Stimulated activated effector memory CD8-positive, alpha-beta T cell treated with anti-CD3 and anti-CD28 coated beads, Interleukin-12 subunit alpha, Interleukin-12 subunit beta, amount 100 ng/mL, for 72 hours (primary cell): ENCODE measurements around the gene DCP1B.

Experiments used
- ATAC-seq: fragments of 150-1000 bp; cut with Tn5 transposase; 2 replicates; pipeline ENCODE4 v1.10.0; 2021
- DNase-seq, 2 donors: peaks; one replicate each; pipeline ENCODE4 v3.0.0; 2021 to 2022; ENCODE audit warnings: low spot score in 2 of 2
- H3K27ac Mint-ChIP-seq: one replicate; pipeline ENCODE4 v1.8.0; 2022; ENCODE audit warnings: mild to moderate bottlenecking, mixed read lengths
- H3K36me3 Mint-ChIP-seq: one replicate; pipeline ENCODE4 v1.8.0; 2022; ENCODE audit warnings: mild to moderate bottlenecking, mixed read lengths
- H3K4me1 Mint-ChIP-seq: one replicate; pipeline ENCODE4 v1.8.0; 2022; ENCODE audit warnings: mixed read lengths
- H3K4me3 Mint-ChIP-seq: one replicate; pipeline ENCODE4 v1.8.0; 2022; ENCODE audit warnings: mild to moderate bottlenecking, mixed read lengths
- H3K9me3 Mint-ChIP-seq: one replicate; pipeline ENCODE4 v1.8.0; 2022; ENCODE audit warnings: mixed read lengths

DCP1B gene

DNA sequence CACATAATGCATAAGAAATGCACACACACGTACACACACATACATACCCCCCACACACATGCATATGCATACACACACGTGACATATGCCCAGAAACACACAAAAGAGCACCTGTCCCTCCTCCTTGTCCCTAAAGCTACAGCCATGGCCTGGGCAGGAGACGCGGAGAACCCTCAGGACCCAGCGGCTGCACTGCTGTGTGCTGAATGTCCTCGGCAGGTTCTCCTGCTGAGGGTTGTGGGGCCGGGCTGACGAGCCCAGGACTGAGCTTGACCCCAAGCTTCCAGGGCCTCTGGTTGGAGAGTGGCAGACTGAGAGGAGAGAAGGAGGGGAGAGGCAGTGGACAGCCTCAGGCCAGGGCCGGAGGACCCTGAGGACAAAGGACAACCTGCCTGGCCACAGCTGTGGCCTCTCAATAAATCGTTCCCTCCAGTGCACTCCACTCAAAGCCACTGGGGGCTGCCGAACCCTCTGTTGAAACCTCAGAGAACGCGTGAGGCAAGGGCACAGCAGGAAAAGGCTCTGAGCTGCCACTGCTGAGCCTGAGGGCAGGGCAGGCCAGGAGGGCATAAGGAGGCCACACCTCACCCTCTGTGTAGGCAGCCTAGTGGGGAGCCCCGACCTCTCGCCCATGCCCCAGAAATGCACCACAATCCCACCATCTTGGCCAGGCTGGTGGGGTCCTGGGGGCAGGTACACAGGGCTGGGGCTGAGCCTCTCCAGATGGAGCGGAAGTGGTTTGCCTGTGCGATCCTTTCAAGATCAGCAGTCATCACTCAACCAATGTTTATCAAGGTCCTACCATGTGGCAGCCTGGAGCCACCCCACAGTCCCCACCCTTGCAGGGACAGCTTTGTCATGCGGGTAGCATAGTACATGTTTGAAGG lies 88.9 kb downstream of the DCP1B start:
- Mint-ChIP-seq H3K4me3 (peak overlapping the region; percentile 34), H3K4me1 (peaks cover 23% of the 10 kb centered on the region), H3K27ac (peak overlapping the region; percentile 85), H3K36me3 (no peaks in the 10 kb centered on the region), H3K9me3 (no peaks in the 10 kb centered on the region)
- DNase-seq (peak; percentile 2 to 54), ATAC-seq (peak; percentile 87)

DNA sequence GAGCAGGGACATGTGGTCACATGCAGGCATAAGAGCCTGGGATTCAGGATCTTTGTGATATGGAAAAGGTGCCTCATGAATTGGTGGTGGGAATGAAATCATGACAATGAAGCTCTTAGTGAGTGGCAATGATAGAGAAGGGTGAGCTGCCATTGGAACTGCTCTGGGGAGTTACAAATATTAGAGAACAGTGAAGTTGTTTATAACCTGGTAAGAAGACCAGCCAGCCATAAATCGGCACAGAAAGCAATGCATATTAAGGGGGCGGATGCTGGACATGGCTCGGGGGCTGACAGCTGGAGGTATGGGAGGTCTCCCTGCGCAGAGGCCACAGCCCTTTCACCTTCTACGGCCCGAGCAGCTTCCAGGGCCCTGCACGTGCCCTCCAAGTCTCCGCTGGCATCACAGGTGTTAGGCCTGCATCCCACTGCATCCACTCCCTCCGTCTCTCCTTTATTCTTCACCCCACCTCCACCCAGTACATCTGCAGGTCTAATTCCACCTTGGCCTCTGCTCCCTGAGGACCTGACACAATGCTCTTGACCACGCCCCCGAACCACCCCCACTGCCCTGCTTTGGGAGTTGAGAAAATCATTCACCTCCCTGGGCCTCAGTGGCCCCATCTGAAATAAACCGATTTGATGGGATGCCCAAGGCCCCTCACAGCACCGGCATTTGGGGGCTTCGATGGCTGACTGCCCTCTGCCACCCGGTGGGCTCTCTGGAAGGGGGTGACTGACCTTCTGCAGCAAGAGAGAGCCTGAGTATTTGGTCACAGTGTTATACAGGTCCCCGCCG lies 89.9 kb downstream of the DCP1B start:
- DNase-seq (peak in 1 of 2 donors; percentile 42), ATAC-seq (no peak)
- H3K36me3 Mint-ChIP-seq, result no peaks in the 10 kb centered on the region
- peaks cover 23% of the 10 kb centered on the region for H3K4me1 Mint-ChIP-seq
- H3K4me3 Mint-ChIP-seq, result no peak overlapping the region
- no peaks in the 10 kb centered on the region for H3K9me3 Mint-ChIP-seq
- H3K27ac Mint-ChIP-seq, result peak overlapping the region; percentile 85

DNA sequence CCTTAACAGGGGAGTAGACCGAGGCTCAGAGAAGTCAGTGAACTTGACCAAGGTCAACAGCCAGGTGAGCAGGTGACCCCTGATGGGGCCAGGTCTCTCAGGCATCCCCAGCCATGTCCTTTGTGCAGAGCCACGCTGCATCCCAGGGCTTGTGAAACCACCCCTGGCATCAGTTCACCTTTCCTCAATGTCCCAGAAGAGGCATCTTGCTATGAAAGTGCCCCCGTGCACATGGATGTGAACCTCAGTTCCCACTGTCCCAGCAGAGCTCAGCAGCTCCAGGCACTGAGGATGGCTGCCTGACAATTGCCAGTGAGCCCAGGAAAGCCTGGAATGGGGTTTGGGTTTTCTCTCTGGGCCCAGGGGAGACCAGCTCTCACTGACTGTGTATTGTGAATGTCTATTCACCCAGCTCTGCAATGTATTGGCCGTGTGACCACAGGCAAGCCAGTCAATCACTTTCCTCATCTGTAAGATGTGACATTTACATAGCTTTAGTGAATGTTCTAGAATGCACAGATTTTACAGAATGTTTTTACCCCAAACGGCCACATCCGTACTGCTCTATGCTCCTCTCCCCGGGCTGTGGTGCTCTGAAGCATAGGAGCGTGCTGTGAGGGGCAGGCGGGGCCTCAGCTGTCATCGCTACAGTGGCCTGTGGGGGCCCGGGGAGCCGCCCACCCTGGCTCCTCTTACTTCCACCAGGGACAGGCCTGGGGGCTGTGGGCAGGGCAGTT lies 90.7 kb downstream of the DCP1B start:
- no peak overlapping the region for H3K4me3 Mint-ChIP-seq
- H3K36me3 Mint-ChIP-seq, result no peaks in the 10 kb centered on the region
- ATAC-seq, result no peak
- DNase-seq, result peak in 1 of 2 donors; percentile 32
- peaks cover 23% of the 10 kb centered on the region for H3K4me1 Mint-ChIP-seq
- no peak overlapping the region for H3K27ac Mint-ChIP-seq
- no peaks in the 10 kb centered on the region for H3K9me3 Mint-ChIP-seq

DNA sequence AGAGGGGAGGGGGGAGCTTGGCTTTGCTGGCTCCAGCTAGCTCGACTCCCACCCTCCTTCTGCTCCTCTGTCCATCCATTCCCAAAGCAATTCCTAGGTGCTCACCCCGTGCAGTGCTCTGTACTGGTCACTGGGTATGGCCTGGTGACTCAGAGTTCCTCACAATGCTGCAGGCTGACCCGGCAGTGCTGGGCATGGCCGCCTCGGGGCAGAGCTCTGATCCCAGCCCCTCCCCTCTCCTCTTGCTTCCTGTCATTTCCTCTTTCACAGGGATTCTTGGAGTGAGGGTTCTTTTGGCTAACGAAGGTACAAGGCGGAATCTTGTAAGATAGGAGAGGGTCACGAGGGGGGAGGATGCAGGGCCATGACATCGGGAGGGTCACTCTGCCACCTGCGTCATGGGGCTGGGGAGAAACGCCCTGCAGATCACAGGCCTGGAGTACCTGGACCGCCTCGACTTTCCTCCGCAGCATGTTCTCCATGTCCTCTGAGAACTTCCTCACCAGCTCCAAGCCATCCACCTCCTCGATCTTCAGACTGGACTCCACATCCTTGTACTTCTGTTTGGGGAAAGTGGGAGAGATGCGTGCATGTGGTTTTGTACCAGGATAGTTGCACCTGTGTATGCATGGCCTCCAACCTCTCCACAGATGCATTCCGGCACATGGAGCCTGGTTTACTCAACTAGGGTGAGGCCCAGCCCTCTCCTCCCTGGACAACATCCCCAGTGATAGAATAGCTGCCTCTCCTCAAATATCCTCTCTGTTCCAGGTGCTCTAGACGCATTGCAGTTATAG lies 91.5 kb downstream of the DCP1B start:
- peaks cover 26% of the 10 kb centered on the region for H3K4me1 Mint-ChIP-seq
- H3K36me3 Mint-ChIP-seq, result no peaks in the 10 kb centered on the region
- DNase-seq (peak in 1 of 2 donors; percentile 26), ATAC-seq (no peak)
- H3K9me3 Mint-ChIP-seq, result no peaks in the 10 kb centered on the region
- no peak overlapping the region for H3K27ac Mint-ChIP-seq
- H3K4me3 Mint-ChIP-seq, result no peak overlapping the region

DNA sequence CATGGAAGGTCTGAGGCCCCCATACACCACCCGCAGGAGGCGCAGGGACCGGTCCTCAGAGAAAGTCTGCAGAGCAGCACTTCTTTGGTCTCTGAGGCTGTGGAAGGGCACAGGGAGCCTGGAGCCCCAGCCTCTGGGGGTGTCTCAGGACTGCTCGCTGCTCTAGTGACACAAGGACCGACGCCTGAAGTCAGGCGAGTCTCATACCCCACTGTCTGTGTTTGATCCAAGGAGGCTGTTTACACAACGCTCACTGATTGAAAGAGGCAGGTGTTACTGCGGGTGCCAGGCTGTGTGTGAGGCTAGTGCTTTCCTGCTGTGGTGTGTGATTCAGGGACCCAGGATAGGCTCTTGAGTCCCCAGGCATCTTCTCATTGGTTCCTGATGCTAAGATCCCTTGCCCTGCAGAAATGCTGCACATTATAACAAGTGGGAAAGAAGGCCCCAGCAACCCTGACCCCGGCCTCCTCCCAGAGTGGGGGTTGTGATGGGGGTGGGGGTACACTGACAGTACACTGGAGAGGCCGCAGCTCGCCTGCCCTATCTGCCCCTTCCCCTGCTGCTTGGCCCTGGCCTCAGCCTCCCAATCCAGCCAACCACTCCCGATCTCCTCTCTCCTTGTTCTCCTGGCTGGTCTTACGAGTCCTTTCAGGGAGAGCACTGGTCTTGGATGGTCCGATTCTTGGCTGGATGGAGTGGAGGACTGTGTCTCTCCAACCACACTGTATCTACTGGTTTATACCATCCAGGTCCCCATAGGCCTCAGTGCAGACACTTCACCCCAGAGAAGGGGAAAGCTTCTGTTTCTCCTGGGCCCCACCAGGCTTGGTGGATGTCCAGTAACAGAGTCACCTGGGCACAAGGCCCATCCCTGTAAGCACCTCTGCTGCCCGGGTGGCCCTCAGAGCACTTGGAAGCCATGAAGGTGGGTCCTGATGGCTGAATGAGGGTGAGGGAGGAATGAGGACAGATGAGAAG lies 92.4 kb downstream of the DCP1B start:
- H3K4me3 Mint-ChIP-seq, result no peak overlapping the region
- H3K4me1 Mint-ChIP-seq, result peaks cover 31% of the 10 kb centered on the region
- H3K36me3 Mint-ChIP-seq, result no peaks in the 10 kb centered on the region
- no peaks in the 10 kb centered on the region for H3K9me3 Mint-ChIP-seq
- ATAC-seq (no peak), DNase-seq (peak in 1 of 2 donors; percentile 43)
- H3K27ac Mint-ChIP-seq, result no peak overlapping the region

DNA sequence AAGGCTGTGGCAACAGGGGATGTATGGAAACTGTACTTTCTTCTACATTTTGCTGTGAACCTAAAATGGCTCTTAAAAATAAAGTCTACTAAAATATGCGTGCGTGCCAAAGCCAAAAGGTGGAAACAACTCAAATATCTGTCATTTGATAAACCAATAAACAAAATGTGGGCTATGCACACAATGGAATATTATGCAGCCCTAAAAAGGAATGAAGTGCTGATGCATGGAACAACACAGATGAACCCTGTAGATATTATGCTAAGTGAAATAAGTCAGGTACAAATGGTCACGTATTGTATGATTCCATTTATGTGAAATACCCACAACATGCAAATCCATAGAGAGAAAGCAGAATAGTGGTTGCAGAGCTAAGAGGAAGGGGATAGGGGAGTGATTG lies 93.8 kb downstream of the DCP1B start:
- no peak overlapping the region for H3K27ac Mint-ChIP-seq
- H3K4me1 Mint-ChIP-seq, result peaks cover 17% of the 10 kb centered on the region
- H3K9me3 Mint-ChIP-seq, result peaks cover 8% of the 10 kb centered on the region
- H3K4me3 Mint-ChIP-seq, result no peak overlapping the region
- no peak for DNase-seq
- no peaks in the 10 kb centered on the region for H3K36me3 Mint-ChIP-seq
- ATAC-seq, result no peak

DNA sequence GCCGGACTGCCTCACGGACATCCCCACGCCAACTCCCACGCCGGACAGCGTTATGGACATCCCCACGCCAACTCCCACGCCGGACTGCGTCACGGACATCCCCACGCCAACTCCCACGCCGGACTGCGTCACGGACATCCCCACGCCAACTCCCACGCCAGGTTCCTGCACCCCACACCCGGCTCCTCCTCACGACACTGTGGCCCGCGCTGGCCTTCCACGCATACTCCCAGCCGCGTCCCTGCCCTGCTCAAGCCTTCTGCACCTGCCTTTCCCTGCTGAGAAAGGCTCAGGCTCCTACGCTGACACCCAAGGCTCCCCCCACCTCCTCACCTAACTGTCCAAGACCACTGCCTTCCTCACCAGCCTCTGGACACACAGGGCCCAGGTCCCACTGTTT lies 95.5 kb downstream of the DCP1B start:
- ATAC-seq (no peak), DNase-seq (peak in 1 of 2 donors; percentile 23)
- Mint-ChIP-seq H3K4me3 (no peak overlapping the region), H3K27ac (no peak overlapping the region), H3K36me3 (no peaks in the 10 kb centered on the region), H3K4me1 (peaks cover 8% of the 10 kb centered on the region), H3K9me3 (peaks cover 18% of the 10 kb centered on the region)

DNA sequence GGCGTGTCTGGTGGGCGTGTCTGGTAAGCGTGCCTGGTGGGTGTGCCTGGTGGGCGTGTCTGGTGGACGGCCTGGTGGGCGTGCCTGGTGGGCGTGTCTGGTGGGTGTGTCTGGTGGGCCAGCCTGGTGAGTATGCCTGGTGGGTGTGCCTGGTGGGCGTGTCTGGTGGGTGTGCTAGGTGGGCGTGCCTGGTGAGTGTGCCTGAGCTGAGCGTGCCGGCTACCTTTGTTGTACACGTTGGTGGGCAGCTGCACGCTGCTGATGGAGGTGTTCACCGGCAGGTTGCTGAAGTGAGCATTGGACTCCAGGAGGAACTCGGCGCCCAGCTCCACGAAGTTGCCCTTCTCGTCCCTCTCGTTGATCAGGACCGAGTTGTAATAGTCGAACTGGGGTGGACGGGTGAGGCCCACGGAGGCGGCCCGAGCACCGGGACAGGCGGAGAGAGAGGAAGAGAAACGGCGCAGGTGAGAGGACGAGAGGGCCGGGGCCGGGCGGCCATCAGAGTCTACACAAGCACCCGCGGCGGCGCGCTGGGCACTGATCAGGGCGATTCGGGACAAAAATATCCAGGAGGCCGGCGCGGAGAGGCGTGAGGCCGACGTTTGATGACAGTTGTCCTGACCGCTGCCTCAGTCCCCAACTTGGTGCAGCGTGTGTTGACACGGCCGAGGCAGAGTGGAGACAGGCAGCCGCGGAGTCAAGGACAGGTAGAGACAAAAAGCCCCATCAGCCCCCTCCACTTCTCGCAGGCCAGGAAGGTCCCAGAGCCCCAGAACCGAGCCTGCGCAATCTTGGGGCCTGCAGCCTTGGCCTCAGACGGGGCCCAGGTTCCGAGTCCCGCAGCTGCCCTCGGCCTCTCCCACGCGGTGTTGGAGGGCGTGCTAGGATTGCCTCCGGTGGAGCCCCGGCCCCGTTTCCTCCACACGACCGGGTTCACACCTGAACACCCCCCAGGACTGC lies 96.3 kb downstream of the DCP1B start:
- peak in 1 of 2 donors; percentile 49 for DNase-seq

DNA sequence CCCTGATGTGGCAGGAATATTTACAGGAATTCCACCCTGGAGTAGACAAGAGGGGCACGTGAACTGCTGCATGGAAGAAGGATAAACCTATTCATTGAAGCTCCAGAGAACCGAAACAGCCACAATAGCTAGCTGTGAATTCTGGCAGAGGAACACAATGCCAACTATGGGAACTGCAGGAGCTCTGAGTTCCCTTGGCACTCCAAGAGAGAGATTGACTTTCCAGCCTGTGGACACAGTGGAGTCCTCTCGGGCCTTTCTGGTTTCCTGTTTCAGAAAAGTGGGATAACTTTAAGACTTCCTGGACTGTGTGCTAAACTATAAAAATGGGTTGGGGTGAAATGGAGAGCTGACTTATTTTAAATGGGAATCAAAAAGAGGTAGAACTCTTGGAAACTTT lies 97.7 kb downstream of the DCP1B start:
- no peaks in the 10 kb centered on the region for H3K36me3 Mint-ChIP-seq
- DNase-seq, result no peak
- ATAC-seq, result no peak
- peaks cover 26% of the 10 kb centered on the region for H3K9me3 Mint-ChIP-seq
- H3K4me3 Mint-ChIP-seq, result no peak overlapping the region
- peaks cover 8% of the 10 kb centered on the region for H3K4me1 Mint-ChIP-seq
- no peak overlapping the region for H3K27ac Mint-ChIP-seq

More for the DNA sequence above, 96.3 kb downstream of the DCP1B start:
- H3K9me3 Mint-ChIP-seq, result peaks cover 23% of the 10 kb centered on the region
- no peaks in the 10 kb centered on the region for H3K36me3 Mint-ChIP-seq
- H3K4me3 Mint-ChIP-seq, result peak overlapping the region; percentile 59
- ATAC-seq, result peak; percentile 16
- peaks cover 8% of the 10 kb centered on the region for H3K4me1 Mint-ChIP-seq
- no peak overlapping the region for H3K27ac Mint-ChIP-seq

DNA sequence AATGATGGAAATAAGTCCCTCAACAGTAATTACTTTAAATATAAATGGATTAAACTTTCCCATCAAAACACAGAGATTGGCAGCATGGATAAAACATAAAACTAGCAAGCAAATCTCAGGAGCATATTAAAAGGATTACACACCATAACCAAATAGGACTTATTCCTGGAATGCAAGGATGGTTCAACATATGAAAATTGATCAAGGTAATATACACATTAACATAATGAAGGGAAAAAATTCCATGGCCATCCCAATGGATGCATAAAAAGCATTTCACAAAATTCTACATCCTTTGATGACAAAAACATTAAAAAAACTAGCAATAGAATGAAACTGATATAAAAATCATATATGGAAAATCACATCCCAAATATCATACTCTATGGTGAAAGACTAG lies 99.4 kb downstream of the DCP1B start:
- ATAC-seq, result no peak
- DNase-seq, result no peak
- no peaks in the 10 kb centered on the region for H3K36me3 Mint-ChIP-seq
- H3K4me1 Mint-ChIP-seq, result peaks cover 8% of the 10 kb centered on the region
- H3K4me3 Mint-ChIP-seq, result no peak overlapping the region
- peaks cover 26% of the 10 kb centered on the region for H3K9me3 Mint-ChIP-seq
- H3K27ac Mint-ChIP-seq, result no peak overlapping the region

DNA sequence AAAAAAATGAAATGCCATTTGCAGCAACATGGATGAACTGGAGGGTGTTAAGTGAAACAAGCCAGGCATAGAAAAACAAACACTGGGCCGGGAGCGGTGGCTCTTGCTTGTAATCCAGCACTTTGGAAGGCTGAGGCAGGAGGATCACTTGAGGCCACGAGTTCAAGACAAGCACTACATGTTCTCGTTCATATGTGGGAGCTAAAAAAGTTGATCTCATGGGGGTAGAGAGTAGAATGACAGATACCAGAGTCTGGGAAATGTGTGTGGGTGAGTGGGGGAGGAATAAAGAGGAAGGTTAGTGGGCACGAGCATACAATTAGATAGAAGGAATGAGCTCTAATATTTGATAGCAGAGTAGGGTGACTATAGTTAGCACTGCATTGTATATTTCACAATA lies 107.3 kb downstream of the DCP1B start:
- DNase-seq (no peak), ATAC-seq (no peak)
- Mint-ChIP-seq H3K4me3 (no peak overlapping the region), H3K36me3 (no peaks in the 10 kb centered on the region), H3K27ac (no peak overlapping the region), H3K4me1 (no peaks in the 10 kb centered on the region), H3K9me3 (peaks cover 9% of the 10 kb centered on the region)
